ENCODE data around the gene THEMIS2.
A peak's percentile ranks its signal among the peaks of the same experiment; 100 is the strongest.

THEMIS2 gene

DNA sequence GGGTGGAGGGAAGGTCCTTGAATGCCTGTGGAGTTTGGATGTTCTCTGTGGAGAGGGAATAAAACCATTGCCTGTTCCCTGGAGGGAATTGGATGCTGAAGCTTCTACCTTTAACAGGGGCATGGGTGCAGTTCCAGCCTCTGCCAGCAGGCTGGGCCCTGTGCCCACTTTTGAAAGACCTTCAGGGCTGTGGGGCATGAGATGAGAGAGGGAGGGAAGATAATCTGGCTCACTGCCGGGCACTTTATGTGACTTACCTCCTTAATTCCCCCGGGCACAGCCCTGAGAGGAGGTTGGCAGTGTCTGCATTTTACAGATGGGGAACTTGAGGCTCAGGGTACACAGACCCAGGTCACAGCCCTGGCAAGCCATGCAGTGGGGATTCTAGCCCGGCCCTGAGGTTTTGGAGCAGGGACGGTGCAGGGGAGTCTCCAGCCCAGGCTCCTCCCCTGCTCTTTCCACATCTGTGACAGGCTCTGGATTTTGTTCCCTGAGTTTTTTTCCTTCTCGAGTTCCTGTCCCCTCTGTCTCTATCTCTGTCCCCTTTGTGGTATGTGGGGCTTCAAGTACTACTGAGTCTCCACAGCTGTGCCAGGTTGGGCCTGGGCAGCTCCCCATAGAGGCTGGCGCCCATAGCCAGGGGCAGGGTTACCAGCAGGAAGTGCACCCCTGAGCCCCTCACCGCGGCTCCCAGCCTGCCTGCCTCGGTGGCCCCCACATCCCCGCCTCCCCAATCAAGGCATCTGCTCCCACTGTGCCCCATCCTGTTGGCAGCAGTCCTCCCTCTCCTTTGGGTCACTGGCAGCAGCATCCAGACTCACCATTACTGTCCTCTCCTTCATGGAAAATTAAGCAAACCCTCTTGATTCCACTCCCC is 14.0 kb upstream of the THEMIS2 start:
- DNase-seq (ENCODE audit: extremely low read depth, low read depth) = peak; percentile 55
- TF ChIP-seq, protein P1, sequence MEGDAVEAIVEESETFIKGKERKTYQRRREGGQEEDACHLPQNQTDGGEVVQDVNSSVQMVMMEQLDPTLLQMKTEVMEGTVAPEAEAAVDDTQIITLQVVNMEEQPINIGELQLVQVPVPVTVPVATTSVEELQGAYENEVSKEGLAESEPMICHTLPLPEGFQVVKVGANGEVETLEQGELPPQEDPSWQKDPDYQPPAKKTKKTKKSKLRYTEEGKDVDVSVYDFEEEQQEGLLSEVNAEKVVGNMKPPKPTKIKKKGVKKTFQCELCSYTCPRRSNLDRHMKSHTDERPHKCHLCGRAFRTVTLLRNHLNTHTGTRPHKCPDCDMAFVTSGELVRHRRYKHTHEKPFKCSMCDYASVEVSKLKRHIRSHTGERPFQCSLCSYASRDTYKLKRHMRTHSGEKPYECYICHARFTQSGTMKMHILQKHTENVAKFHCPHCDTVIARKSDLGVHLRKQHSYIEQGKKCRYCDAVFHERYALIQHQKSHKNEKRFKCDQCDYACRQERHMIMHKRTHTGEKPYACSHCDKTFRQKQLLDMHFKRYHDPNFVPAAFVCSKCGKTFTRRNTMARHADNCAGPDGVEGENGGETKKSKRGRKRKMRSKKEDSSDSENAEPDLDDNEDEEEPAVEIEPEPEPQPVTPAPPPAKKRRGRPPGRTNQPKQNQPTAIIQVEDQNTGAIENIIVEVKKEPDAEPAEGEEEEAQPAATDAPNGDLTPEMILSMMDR (IDR thresholded peaks at IDR 0.05; ENCODE audit: low read depth, low read length) = peak; percentile 99

DNA sequence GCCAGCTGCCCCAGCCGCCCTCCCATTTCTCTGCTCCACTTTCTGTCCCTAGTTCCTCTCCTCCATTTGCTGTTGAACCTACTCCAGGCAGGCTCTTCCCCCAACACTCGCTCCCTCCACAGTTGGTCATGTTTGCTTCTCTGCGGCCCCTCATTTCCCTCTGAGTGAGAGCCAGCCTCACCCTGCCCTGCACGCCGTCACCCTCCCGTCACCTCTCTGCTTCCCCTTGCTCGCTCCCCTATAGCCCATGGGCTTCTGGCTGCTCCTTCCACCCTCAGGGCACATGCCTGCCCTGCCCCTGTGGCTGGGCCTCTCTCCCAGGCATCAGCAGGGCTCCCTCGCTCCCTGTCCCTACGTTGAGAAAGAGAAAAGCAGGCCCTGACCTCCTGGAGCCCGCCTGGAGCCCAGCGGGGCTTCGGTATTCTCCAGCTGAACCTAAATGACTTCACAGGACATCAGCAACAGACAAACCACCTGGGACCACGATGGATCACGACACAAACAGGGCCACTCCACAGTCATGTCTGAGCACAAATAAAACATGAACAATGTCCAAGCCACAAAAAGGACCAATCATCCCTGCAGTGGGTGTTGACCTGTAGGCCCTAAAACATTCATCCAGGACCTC is 13.3 kb upstream of the THEMIS2 start:
- no peak for DNase-seq (ENCODE audit: extremely low read depth, low read depth)
- TF ChIP-seq, protein P1 (IDR thresholded peaks at IDR 0.05; ENCODE audit: low read depth, low read length) = no peak

DNA sequence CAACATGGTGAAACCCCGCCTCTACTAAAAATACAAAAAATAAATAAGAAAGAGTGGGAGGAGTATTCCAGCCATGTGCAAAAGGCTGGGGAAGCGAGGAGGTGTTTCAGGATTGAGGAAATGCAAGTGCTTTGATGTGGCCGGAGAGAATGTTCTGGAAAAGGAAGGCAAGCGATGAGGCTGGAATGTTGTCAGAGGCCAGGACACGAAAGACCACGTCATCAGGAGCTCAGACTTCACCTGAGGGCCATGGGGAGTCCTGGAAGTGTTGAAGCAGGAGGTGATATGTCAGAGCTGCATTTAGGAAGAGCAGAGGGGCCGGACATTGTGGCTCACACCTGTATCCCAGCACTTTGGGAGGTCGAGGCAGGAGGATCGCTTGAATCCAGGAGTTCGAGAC is 10.9 kb upstream of the THEMIS2 start:
- DNase-seq (ENCODE audit: extremely low read depth, low read depth) = no peak
- TF ChIP-seq, protein P1 (IDR thresholded peaks at IDR 0.05; ENCODE audit: low read depth, low read length) = no peak

DNA sequence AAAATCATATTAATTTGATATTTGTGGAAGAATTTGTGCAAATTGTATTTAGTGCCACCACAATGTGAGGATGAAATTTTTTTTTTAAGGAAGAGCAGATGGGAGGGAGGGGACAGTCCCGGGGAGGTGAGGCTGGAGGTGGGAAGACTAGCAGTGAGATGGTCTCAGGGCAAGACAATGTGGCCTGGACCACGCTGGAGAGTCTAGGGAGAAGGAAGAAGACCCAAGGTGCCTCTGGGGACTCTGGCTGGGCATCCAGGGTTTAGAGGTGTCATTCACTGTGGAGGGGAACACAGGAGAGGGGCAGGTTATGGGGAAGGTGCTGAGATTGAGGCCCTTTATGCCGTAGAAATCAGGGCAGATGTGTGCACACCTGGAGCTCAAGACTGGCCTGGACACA is 10.3 kb upstream of the THEMIS2 start:
- no peak for DNase-seq (ENCODE audit: extremely low read depth, low read depth)
- TF ChIP-seq, protein P1 (IDR thresholded peaks at IDR 0.05; ENCODE audit: low read depth, low read length) = no peak

DNA sequence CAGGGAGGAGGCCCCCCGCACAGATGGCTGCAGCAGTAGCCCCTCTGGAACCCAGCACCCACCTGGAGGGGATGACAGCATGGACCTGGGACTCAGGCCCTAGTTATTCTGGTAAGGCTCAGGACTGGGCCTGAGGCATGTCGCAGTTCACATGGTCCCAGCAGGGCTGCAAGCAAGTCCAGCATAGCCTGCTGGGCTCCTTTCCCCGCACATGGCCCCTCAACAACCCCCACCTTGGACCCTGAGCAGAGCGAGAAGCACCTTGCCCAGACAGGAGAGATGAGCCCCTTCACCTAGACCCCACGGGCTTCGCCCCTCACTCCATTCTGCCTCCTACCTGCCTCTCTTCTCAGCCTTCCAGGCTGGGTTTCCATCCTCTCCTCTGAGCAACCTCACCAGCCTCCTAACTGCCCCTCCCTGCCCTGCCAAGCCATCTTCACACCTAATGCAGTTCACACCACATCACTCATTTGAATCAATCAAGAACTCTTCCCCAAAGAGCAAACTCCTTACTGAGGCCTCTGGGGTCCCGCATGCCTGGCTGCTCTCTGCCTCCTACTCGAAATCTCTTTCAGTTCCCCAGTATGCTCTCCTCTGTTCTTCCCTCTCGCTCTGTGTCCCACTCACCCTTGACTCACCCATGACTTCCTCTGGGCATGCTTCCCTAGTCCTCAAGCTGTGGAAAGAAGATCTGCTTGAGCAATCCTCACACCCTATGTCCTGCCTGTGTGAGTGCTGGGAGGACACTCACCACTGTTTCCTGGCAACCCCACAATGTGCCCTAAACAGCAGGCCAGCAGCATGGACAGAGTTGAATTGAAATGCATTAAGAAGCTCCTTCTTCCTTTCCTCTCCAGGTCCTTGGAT is 9.4 kb upstream of the THEMIS2 start:
- TF ChIP-seq, protein P1 (IDR thresholded peaks at IDR 0.05; ENCODE audit: low read depth, low read length) = no peak
- peak; percentile 96 for DNase-seq (ENCODE audit: extremely low read depth, low read depth)

DNA sequence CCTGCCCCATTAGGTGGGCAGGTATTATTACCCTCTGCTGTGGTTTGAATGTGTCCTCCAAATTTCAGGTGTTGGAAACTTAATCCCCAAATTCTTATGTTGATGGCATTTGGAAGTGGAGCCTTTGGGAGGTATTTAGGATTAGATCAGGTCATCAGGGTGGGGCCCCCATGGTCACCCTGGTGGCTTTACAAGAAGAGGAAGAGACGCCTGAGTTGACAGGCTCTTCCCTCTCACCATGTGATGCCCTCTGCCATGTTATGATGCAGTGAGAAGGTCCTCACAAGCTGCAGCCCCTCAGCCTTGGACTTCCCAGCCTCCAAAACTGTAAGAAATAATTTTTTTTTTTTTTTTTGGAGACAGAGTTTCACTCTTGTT is 8.8 kb upstream of the THEMIS2 start:
- no peak for DNase-seq (ENCODE audit: extremely low read depth, low read depth)
- TF ChIP-seq, protein P1 (IDR thresholded peaks at IDR 0.05; ENCODE audit: low read depth, low read length) = no peak
